SK-N-SH treated with all-trans-retinoic acid at 6 μM for 48 hours (cell line): ENCODE results near the gene STRAP.
"Not testable (repeated sequence)": the region's sequence is repeated elsewhere in the genome, so short reads cannot be mapped to it uniquely, and the experiment has no call there.

Source experiments
- ARNTL ChIP-seq: fragments of 450-650 bp; formaldehyde crosslinking; IDR thresholded peaks from 2 replicates; pipeline ENCODE4 v1.5.0; 2020; ENCODE audit warnings: low read depth, mild to moderate bottlenecking, moderate library complexity, borderline replicate concordance
- CREB5 ChIP-seq: fragments of 250-450 bp; sonication (Bioruptor Pico); IDR thresholded peaks from 2 replicates; pipeline ENCODE4 v1.5.1; 2020; ENCODE audit warnings: low read depth, mild to moderate bottlenecking, moderate library complexity
- ISL1 ChIP-seq: fragments of 250-450 bp; sonication (Bioruptor Pico); IDR thresholded peaks from 2 replicates; pipeline ENCODE4 v2.1.2; 2022; ENCODE audit warnings: mild to moderate bottlenecking, moderate library complexity
- SNAI2 ChIP-seq: fragments of 250-450 bp; sonication (Bioruptor Pico); IDR thresholded peaks from 2 replicates; pipeline ENCODE4 v1.5.0; 2020; ENCODE audit warnings: mild to moderate bottlenecking, moderate library complexity
- TOX ChIP-seq: fragments of 250-450 bp; sonication (Bioruptor Pico); IDR thresholded peaks from 2 replicates; pipeline ENCODE4 v1.8.0; 2021; ENCODE audit warnings: mild to moderate bottlenecking, moderate library complexity, borderline replicate concordance
- ZFP3 ChIP-seq: fragments of 250-450 bp; sonication (Bioruptor Pico); IDR thresholded peaks from 2 replicates; pipeline ENCODE4 v1.5.0; 2020; ENCODE audit warnings: mild to moderate bottlenecking, moderate library complexity
- ZFP30 ChIP-seq: fragments of 450-650 bp; formaldehyde crosslinking; IDR thresholded peaks from 2 replicates; pipeline ENCODE4 v1.5.0; 2022; ENCODE audit warnings: mild to moderate bottlenecking, moderate library complexity
- ZNF8 ChIP-seq: fragments of 450-650 bp; formaldehyde crosslinking; IDR thresholded peaks from 2 replicates; pipeline ENCODE4 v1.5.0; 2020; ENCODE audit warnings: mild to moderate bottlenecking, moderate library complexity

GRCh38 chr12:15911931-15912330, 29.7 kb downstream of the STRAP start:
- not testable (repeated sequence) for TF ChIP-seq ZFP3 (CRISPR knock-in tag); ZFP30 (CRISPR knock-in tag); CREB5 (CRISPR knock-in tag); ARNTL (CRISPR knock-in tag); TOX; ISL1; SNAI2 (CRISPR knock-in tag); ZNF8 (CRISPR knock-in tag)
